Liver (tissue), 3 donors: ENCODE results near the gene PSMD12.

Experiments used
- ATF3 ChIP-seq: IDR thresholded peaks from 2 replicates; pipeline ENCODE4 v1.6.1; 2016; ENCODE audit warnings: antibody characterized with exemption
- CTCF ChIP-seq: fragments of 150-350 bp; IDR thresholded peaks from 2 replicates; pipeline ENCODE4 v1.5.1; 2017; ENCODE audit warnings: improper control_type of control experiment, low read depth, low read length; ENCODE audit not compliant: missing input control
- EGR1 ChIP-seq, 2 donors: IDR thresholded peaks; 2 replicates each; pipeline ENCODE4 v1.6.1; 2016 to 2018; ENCODE audit warnings: antibody characterized with exemption in 2 of 2, low read depth in 2 of 2
- GABPA ChIP-seq, 2 donors: IDR thresholded peaks in 1 of 2; conservative IDR thresholded peaks in 1 of 2; 2 replicates each; pipeline ENCODE4 v1.6.1; 2016; ENCODE audit warnings: antibody characterized with exemption in 2 of 2, mild to moderate bottlenecking in 1 of 2, moderate library complexity in 1 of 2
- HNF4G ChIP-seq: IDR thresholded peaks from 2 replicates; pipeline ENCODE4 v1.6.1; 2016; ENCODE audit warnings: antibody characterized with exemption
- MAX ChIP-seq: IDR thresholded peaks from 2 replicates; pipeline ENCODE4 v1.6.1; 2016; ENCODE audit warnings: antibody characterized with exemption
- NR2F2 ChIP-seq: IDR thresholded peaks from 2 replicates; pipeline ENCODE4 v1.6.1; 2016; ENCODE audit warnings: antibody characterized with exemption
- RAD21 ChIP-seq, 2 donors: IDR thresholded peaks; 2 replicates each; pipeline ENCODE4 v1.6.1; 2016; ENCODE audit warnings: antibody characterized with exemption in 2 of 2, mild to moderate bottlenecking in 2 of 2
- REST ChIP-seq: IDR thresholded peaks from 2 replicates; pipeline ENCODE4 v1.6.1; 2016; ENCODE audit warnings: antibody characterized with exemption, mild to moderate bottlenecking
- RXRA ChIP-seq, 2 donors: IDR thresholded peaks; 2 replicates each; pipeline ENCODE4 v1.6.1; 2017 to 2018; ENCODE audit warnings: antibody characterized with exemption in 2 of 2, mild to moderate bottlenecking in 1 of 2
- SP1 ChIP-seq: IDR thresholded peaks from 2 replicates; pipeline ENCODE4 v1.6.1; 2018; ENCODE audit warnings: antibody characterized with exemption, mild to moderate bottlenecking
- TAF1 ChIP-seq: conservative IDR thresholded peaks from 2 replicates; pipeline ENCODE4 v1.6.1; 2016; ENCODE audit warnings: antibody characterized with exemption, mild to moderate bottlenecking
- ZBTB33 ChIP-seq: IDR thresholded peaks from 2 replicates; pipeline ENCODE4 v1.6.1; 2016; ENCODE audit warnings: antibody characterized with exemption
- donor health status: healthy.
- donor health status: healthy.

GRCh38 chr17:67290711-67291291 is 75.6 kb downstream of the PSMD12 start:
- TF ChIP-seq CTCF: no peak
- no peak for TF ChIP-seq NR2F2
- TF ChIP-seq MAX: no peak
- TF ChIP-seq RAD21 (IDR thresholded peaks at IDR 0.05): no peak
- TF ChIP-seq SP1: no peak
- TF ChIP-seq REST: no peak
- TF ChIP-seq ATF3: no peak
- no peak for TF ChIP-seq GABPA (IDR thresholded peaks at IDR 0.05 in 1 of 2, conservative IDR thresholded peaks at IDR 0.05 in 1 of 2)
- TF ChIP-seq TAF1: no peak
- TF ChIP-seq HNF4G: no peak
- no peak for TF ChIP-seq ZBTB33
- TF ChIP-seq EGR1 (IDR thresholded peaks at IDR 0.05; ENCODE audit: low read depth in 2 of 2): no peak
- no peak for TF ChIP-seq RXRA (IDR thresholded peaks at IDR 0.05)
